ENCODE data around the gene C2orf80.
"Not testable (repeated sequence)": the region's sequence is repeated elsewhere in the genome, so short reads cannot be mapped to it uniquely, and the experiment has no call there.

C2orf80 gene

GRCh38 chr2:208130712-208131110, 59.1 kb downstream of the C2orf80 start:
- DNase-seq = no peak

DNA sequence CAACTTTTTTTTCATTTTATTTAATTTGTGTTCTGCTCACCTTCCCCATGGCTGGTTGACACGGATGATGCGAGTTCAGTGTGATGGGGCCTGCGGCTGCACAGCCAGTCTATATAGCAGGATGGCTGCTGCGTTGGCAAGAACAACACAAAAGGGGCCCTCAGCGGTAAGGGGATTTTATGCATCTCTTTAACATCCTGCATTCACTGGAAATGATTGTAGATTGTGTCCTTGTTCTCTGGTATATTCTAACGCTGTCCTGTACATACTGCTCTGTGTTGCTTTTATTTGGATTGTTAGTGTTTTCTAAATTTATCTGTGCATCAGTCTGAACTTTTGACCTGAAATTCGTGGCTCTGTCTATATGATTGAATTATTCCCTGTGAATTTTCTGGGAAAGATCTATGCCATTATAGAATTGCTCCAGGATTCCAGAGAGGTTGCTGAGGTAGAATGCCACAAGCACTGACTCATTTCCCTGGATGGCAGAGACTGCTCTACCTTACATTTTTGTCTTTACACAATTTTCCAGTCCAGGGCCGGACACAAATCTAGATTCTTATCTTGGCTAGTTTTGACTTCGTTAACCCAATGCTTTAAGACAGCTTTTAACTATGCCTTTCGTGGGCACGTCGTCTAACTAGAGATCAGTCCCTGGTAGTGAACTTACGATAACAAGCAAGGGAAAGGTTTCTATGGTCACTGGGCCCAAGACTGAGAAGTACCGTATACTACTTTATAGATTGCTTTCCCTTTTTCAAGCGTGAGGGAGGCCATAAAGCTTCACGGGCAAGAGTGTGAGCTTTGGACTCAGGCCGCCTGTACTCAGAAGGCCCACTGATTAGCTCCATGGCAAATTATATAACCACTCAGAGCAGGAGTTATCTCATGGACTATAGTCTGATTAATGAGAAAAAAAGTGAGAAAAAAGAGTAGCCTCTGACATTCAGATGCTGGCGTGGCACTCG, 59.8 kb downstream of the C2orf80 start, which contains the start of gene CRYGC:
CRYGC (minus strand) TSS at position 85 of the 968 bp plus-strand sequence; CDS start at position 49, 36 bp downstream.
- no peak for DNase-seq

GRCh38 chr2:208128136-208128535, 61.7 kb downstream of the C2orf80 start:
- no peak for DNase-seq

- no peak for DNase-seq
Observed at GRCh38 chr2:208127090-208127489, 62.7 kb downstream of the C2orf80 start.

- DNase-seq = no peak
Observed at GRCh38 chr2:208125251-208125650, 64.6 kb downstream of the C2orf80 start.

DNA sequence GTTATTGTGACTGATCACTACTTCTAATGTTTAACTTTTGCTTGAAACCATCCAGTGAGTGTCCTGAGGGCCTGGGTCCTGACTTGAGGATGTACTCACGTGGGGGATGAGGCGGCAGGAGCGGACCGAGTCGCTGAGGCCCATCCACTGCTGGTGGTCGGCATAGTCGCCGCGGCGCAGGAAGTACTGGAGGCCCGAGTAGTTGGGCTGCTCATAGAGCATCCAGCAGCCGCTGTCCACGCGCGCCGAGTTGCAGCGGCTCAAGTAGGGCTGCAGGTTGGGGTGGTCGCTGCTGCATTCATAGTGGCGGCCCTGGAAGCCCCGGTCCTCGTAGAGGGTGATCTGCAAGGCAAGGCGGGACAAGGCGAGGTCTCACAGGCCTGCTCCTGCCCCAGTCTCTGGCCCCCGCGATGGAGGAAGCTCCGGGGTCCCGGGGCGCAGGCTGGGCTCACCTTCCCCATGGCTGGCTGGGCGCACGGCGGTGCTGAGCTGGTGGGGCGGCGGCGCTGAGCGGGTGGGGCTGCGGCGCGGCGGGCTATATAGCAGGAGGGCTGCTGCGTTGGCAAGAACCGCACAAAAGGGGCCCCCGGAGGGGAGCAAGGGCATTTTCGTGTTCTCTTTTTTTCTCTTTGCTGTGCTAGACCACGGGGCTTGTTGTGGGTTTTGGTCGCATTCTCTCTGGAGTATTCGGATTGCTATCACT, 65.7 kb downstream of the C2orf80 start, which contains the start of gene CRYGD:
CRYGD (minus strand) TSS at position 512 of the 703 bp plus-strand sequence; CDS start at position 461, 51 bp downstream.
- DNase-seq = not testable (repeated sequence)

GRCh38 chr2:208122248-208122647, 67.6 kb downstream of the C2orf80 start:
- no peak for DNase-seq

GRCh38 chr2:208118918-208119317, 70.9 kb downstream of the C2orf80 start:
- DNase-seq = no peak

DNA sequence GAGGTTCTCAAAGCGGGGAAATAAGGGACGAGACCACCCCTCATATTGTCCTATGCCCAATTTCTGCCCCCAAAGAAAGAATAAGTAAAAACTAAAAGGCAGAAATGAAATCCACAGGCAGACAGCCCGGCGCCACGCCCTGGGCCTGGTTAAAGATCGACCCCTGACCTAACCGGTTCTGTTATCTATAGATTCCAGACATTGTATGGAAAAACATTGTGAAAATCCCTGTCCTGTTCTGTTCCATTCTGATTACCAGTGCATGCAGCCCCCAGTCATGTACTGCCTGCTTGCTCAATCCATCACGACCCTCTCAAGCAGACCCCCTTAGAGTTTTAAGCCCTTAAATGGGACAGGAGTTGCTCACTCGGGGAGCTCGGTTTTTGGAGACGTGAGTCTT, 72.4 kb downstream of the C2orf80 start:
- not testable (repeated sequence) for DNase-seq

All from activated CD4-positive, alpha-beta T cell treated with anti-CD3 and anti-CD28 coated beads, Interleukin-2, amount 50 U/mL, for 1 hour (primary cell).